Measurements from ENCODE around the gene MEIOSIN.

MEIOSIN gene

DNA sequence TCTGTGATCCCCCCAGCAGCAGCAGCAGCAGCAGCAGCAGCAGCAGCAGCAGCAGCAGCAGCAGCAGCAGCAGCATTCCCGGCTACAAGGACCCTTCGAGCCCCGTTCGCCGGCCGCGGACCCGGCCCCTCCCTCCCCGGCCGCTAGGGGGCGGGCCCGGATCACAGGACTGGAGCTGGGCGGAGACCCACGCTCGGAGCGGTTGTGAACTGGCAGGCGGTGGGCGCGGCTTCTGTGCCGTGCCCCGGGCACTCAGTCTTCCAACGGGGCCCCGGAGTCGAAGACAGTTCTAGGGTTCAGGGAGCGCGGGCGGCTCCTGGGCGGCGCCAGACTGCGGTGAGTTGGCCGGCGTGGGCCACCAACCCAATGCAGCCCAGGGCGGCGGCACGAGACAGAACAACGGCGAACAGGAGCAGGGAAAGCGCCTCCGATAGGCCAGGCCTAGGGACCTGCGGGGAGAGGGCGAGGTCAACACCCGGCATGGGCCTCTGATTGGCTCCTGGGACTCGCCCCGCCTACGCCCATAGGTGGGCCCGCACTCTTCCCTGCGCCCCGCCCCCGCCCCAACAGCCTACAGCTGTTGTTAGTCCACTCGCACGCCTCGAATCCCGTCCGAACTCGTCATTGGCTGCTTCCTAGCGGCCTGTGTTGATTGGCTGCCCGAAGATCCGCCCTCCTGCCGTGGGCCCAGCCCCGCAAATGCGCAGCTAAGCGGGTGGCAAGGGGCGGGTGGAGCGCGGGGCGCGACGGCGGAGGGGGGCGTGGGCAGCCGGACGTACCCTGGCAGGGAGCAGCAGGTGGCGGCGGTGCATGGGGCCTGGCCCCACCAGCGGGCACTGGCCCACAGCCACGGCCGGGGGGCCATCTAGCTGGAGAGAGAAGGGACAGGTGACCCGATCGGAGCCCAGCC, 37.2 kb downstream of the MEIOSIN start (continued):
- TF ChIP-seq, protein P1, sequence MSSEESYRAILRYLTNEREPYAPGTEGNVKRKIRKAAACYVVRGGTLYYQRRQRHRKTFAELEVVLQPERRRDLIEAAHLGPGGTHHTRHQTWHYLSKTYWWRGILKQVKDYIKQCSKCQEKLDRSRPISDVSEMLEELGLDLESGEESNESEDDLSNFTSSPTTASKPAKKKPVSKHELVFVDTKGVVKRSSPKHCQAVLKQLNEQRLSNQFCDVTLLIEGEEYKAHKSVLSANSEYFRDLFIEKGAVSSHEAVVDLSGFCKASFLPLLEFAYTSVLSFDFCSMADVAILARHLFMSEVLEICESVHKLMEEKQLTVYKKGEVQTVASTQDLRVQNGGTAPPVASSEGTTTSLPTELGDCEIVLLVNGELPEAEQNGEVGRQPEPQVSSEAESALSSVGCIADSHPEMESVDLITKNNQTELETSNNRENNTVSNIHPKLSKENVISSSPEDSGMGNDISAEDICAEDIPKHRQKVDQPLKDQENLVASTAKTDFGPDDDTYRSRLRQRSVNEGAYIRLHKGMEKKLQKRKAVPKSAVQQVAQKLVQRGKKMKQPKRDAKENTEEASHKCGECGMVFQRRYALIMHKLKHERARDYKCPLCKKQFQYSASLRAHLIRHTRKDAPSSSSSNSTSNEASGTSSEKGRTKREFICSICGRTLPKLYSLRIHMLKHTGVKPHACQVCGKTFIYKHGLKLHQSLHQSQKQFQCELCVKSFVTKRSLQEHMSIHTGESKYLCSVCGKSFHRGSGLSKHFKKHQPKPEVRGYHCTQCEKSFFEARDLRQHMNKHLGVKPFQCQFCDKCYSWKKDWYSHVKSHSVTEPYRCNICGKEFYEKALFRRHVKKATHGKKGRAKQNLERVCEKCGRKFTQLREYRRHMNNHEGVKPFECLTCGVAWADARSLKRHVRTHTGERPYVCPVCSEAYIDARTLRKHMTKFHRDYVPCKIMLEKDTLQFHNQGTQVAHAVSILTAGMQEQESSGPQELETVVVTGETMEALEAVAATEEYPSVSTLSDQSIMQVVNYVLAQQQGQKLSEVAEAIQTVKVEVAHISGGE (tag by site-specific recombination; conservative IDR thresholded peaks at IDR 0.05; ENCODE audit: low read depth): no peak
- no peak for TF ChIP-seq ZNF747 (tag by site-specific recombination; IDR thresholded peaks at IDR 0.05)
- TF ChIP-seq ZNF112 (tag by site-specific recombination; IDR thresholded peaks at IDR 0.05): no peak
- no peak for TF ChIP-seq SETDB1 (IDR thresholded peaks at IDR 0.05; ENCODE audit: insufficient read length, low read length)
- TF ChIP-seq, protein P2, sequence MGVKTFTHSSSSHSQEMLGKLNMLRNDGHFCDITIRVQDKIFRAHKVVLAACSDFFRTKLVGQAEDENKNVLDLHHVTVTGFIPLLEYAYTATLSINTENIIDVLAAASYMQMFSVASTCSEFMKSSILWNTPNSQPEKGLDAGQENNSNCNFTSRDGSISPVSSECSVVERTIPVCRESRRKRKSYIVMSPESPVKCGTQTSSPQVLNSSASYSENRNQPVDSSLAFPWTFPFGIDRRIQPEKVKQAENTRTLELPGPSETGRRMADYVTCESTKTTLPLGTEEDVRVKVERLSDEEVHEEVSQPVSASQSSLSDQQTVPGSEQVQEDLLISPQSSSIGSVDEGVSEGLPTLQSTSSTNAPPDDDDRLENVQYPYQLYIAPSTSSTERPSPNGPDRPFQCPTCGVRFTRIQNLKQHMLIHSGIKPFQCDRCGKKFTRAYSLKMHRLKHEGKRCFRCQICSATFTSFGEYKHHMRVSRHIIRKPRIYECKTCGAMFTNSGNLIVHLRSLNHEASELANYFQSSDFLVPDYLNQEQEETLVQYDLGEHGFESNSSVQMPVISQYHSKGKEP (tag by site-specific recombination; IDR thresholded peaks at IDR 0.05): 0 out of 2 replicates have a peak, but pooled peaks have one; percentile 53
- TF ChIP-seq ZNF654 (tag by site-specific recombination; IDR thresholded peaks at IDR 0.05; ENCODE audit: low read depth): no peak; the same call in none of the 2 replicates
- no peak for TF ChIP-seq ZNF48 (tag by site-specific recombination; IDR thresholded peaks at IDR 0.05)
- TF ChIP-seq, protein P3, sequence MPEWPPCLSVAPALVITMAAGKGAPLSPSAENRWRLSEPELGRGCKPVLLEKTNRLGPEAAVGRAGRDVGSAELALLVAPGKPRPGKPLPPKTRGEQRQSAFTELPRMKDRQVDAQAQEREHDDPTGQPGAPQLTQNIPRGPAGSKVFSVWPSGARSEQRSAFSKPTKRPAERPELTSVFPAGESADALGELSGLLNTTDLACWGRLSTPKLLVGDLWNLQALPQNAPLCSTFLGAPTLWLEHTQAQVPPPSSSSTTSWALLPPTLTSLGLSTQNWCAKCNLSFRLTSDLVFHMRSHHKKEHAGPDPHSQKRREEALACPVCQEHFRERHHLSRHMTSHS (tag by site-specific recombination; IDR thresholded peaks at IDR 0.05): no peak
- no peak for TF ChIP-seq ZNF837 (tag by site-specific recombination; IDR thresholded peaks at IDR 0.05)
- no peak for TF ChIP-seq ZNF184 (tag by site-specific recombination; IDR thresholded peaks at IDR 0.05)
- no peak for TF ChIP-seq TRIM28 (IDR thresholded peaks at IDR 0.05; ENCODE audit: borderline replicate concordance, low read length)
- TF ChIP-seq ZNF2 (tag by site-specific recombination; IDR thresholded peaks at IDR 0.05): 0 out of 2 replicates have a peak, but pooled peaks have one; percentile 41
- no peak for TF ChIP-seq PRDM1 (tag by site-specific recombination; IDR thresholded peaks at IDR 0.05)
- TF ChIP-seq ZNF174 (tag by site-specific recombination; IDR thresholded peaks at IDR 0.05): no peak
- peak; percentile 73 for TF ChIP-seq ZXDB (tag by site-specific recombination; IDR thresholded peaks at IDR 0.05)
- TF ChIP-seq SCRT1 (tag by site-specific recombination; IDR thresholded peaks at IDR 0.05; ENCODE audit: borderline replicate concordance): no peak; the same call in 1 of the 2 replicates
- TF ChIP-seq ZNF549 (tag by site-specific recombination; IDR thresholded peaks at IDR 0.05): no peak
- TF ChIP-seq, protein P4, sequence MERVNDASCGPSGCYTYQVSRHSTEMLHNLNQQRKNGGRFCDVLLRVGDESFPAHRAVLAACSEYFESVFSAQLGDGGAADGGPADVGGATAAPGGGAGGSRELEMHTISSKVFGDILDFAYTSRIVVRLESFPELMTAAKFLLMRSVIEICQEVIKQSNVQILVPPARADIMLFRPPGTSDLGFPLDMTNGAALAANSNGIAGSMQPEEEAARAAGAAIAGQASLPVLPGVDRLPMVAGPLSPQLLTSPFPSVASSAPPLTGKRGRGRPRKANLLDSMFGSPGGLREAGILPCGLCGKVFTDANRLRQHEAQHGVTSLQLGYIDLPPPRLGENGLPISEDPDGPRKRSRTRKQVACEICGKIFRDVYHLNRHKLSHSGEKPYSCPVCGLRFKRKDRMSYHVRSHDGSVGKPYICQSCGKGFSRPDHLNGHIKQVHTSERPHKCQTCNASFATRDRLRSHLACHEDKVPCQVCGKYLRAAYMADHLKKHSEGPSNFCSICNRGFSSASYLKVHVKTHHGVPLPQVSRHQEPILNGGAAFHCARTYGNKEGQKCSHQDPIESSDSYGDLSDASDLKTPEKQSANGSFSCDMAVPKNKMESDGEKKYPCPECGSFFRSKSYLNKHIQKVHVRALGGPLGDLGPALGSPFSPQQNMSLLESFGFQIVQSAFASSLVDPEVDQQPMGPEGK (tag by site-specific recombination; IDR thresholded peaks at IDR 0.05): peak; percentile 79
- TF ChIP-seq KLF9 (tag by site-specific recombination; IDR thresholded peaks at IDR 0.05; ENCODE audit: low read depth): peak; percentile 89
- TF ChIP-seq, protein P5, sequence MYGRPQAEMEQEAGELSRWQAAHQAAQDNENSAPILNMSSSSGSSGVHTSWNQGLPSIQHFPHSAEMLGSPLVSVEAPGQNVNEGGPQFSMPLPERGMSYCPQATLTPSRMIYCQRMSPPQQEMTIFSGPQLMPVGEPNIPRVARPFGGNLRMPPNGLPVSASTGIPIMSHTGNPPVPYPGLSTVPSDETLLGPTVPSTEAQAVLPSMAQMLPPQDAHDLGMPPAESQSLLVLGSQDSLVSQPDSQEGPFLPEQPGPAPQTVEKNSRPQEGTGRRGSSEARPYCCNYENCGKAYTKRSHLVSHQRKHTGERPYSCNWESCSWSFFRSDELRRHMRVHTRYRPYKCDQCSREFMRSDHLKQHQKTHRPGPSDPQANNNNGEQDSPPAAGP (tag by site-specific recombination; IDR thresholded peaks at IDR 0.05): 0 out of 2 replicates have a peak, but pooled peaks have one; percentile 12
- peak; percentile 99 for TF ChIP-seq ZFP69B (tag by site-specific recombination; IDR thresholded peaks at IDR 0.05)
- peak; percentile 93 for TF ChIP-seq SCRT2 (tag by site-specific recombination; IDR thresholded peaks at IDR 0.05)
- TF ChIP-seq TCF7L2 (IDR thresholded peaks at IDR 0.05; ENCODE audit: borderline replicate concordance, low read depth, low read length): no peak
- peak; percentile 53; the same call in 1 of the 2 replicates for TF ChIP-seq ZSCAN30 (tag by site-specific recombination; IDR thresholded peaks at IDR 0.05)
- peak; percentile 34; the same call in 1 of the 2 replicates for TF ChIP-seq IKZF3 (tag by site-specific recombination; IDR thresholded peaks at IDR 0.05)
- TF ChIP-seq, protein P6, sequence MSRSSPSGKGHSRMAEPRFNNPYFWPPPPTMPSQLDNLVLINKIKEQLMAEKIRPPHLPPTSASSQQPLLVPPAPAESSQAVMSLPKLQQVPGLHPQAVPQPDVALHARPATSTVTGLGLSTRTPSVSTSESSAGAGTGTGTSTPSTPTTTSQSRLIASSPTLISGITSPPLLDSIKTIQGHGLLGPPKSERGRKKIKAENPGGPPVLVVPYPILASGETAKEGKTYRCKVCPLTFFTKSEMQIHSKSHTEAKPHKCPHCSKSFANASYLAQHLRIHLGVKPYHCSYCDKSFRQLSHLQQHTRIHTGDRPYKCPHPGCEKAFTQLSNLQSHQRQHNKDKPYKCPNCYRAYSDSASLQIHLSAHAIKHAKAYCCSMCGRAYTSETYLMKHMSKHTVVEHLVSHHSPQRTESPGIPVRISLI (tag by site-specific recombination; IDR thresholded peaks at IDR 0.05): no peak
- 0 out of 2 replicates have a peak, but pooled peaks have one; percentile 9 for TF ChIP-seq ZNF677 (tag by site-specific recombination; IDR thresholded peaks at IDR 0.05)
- TF ChIP-seq ZNF16 (tag by site-specific recombination; IDR thresholded peaks at IDR 0.05; ENCODE audit: low read depth): no peak
- 0 out of 2 replicates have a peak, but pooled peaks have one; percentile 55 for TF ChIP-seq ZNF660 (tag by site-specific recombination; IDR thresholded peaks at IDR 0.05)
- TF ChIP-seq ZNF239 (tag by site-specific recombination; IDR thresholded peaks at IDR 0.05): no peak
